ENCODE data around the gene PYGB.

The PYGB gene

DNA sequence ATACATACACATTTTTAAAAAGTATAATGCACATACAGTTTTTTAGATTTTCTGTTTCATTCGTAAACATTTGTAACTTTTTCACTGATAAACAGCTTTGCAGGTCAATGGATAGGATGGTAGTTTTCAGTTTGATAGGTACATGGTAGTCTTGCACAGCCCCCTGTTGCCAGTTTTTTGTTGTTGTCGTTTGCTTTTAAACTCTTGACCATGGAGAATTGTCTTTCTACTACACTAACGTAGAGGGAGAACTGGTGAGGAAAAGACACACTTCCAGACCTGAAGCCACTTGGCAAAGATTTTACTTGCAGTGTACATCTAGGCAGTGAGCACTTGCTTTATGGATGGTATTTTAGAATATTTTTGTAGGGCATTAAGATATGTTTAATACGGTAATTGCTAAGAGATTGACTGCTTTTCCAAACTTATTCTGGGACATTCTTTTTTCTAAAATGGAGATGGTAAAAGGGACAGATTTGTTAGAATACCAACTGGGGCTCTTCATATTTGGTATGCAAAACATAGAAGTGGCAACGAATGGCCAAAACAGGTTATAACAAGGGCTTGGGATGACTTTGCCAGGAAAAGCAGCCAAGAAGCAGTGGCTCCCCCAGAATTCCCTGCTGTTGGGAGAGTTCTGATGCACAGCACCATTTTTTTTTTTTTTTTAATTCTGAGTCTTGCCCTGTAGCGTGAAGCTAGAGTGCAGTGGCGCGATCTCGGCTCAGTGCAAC, 1.5 kb downstream of the PYGB start:
- no peak for DNase-seq (ENCODE audit: low spot score)
- TF ChIP-seq, protein P1, sequence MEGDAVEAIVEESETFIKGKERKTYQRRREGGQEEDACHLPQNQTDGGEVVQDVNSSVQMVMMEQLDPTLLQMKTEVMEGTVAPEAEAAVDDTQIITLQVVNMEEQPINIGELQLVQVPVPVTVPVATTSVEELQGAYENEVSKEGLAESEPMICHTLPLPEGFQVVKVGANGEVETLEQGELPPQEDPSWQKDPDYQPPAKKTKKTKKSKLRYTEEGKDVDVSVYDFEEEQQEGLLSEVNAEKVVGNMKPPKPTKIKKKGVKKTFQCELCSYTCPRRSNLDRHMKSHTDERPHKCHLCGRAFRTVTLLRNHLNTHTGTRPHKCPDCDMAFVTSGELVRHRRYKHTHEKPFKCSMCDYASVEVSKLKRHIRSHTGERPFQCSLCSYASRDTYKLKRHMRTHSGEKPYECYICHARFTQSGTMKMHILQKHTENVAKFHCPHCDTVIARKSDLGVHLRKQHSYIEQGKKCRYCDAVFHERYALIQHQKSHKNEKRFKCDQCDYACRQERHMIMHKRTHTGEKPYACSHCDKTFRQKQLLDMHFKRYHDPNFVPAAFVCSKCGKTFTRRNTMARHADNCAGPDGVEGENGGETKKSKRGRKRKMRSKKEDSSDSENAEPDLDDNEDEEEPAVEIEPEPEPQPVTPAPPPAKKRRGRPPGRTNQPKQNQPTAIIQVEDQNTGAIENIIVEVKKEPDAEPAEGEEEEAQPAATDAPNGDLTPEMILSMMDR (IDR thresholded peaks at IDR 0.05; ENCODE audit: extremely low read depth, missing control alignments) = no peak

DNA sequence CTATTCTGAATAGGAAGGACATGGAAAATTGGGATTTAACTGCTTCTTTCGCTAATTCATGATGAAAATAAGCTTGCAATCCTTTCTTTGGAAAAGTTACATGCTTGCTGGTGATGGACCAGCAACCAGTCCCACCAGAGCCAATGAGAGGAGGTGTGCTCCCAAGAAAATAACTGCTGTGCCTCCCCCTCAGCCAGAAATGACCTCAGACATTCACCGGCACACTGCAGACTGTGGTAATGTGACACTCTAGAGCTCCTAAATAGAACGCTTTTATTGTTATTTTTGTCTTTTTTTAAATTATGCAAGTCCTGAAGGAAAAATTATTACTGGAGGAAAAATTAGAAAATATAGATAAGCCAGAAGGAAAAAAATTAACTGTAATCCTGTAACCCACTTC, 2.6 kb downstream of the PYGB start:
- DNase-seq (ENCODE audit: low spot score) = no peak
- TF ChIP-seq, protein P1 (IDR thresholded peaks at IDR 0.05; ENCODE audit: extremely low read depth, missing control alignments) = no peak

DNA sequence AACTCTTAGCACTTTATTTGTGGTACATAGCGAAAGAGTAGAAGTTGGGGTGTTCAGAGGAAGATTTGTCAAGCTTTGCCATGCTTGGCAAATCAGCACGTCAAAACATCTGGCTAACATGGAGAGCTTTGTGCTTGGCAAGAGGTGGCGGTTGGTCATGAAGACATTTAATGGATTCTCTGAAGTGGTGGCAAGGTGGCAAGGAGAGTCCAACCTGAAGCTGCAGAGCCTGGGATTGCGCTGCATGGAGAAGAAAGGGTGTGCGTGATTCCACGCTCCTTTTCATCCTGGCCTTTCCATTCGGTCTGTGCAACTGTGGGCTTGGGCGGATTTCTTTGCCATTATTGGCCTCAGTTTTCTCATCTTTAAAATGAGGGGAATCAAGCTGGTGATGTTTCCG, 3.1 kb downstream of the PYGB start:
- DNase-seq (ENCODE audit: low spot score) = no peak
- TF ChIP-seq, protein P1 (IDR thresholded peaks at IDR 0.05; ENCODE audit: extremely low read depth, missing control alignments) = no peak

DNA sequence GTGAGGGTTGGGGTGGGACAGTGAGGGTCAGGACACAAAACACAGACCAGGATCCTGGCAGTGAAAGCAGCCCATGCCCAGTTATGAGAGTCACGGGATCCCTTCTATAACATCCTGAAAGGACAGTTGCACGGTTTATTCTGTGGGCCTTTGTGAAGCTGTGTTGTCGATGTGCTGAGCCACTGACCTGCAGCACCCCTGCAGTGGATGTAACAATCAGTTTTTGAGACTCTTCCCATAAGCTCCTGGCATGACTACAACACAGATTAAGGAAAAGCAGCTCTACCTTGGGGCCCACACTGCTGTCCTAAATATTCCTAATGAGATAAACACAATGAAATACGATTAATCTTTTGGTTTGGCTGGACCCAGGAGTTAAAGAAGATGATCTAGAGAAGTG, 3.7 kb downstream of the PYGB start:
- TF ChIP-seq, protein P1 (IDR thresholded peaks at IDR 0.05; ENCODE audit: extremely low read depth, missing control alignments) = no peak
- DNase-seq (ENCODE audit: low spot score) = no peak

DNA sequence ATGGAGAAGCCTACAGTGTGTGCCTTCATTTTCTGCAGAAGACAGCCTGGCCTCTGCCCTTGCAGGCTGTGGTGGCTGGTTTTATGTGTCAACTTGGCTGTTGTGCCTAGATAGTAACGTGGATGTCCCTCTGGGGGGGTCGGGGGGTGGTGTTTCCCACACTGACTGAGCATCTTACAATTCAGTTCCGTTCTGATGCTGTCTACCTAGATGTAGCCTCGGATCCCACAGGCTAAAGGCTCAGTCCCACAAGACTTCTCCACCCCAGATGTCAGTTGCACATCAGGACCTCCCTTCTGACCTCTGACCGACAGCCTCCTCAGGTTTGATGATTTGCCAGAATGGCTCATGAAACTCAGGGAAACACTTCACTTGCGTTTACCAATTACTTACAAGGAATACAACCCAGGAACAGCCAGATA, 4.4 kb downstream of the PYGB start:
- DNase-seq (ENCODE audit: low spot score) = no peak
- TF ChIP-seq, protein P1 (IDR thresholded peaks at IDR 0.05; ENCODE audit: extremely low read depth, missing control alignments) = no peak

GRCh38 chr20:25252686-25253421, 5.0 kb downstream of the PYGB start:
- TF ChIP-seq, protein P1 (IDR thresholded peaks at IDR 0.05; ENCODE audit: extremely low read depth, missing control alignments) = no peak
- no peak for DNase-seq (ENCODE audit: low spot score)

GRCh38 chr20:25253606-25254275, 5.9 kb downstream of the PYGB start:
- TF ChIP-seq, protein P1 (IDR thresholded peaks at IDR 0.05; ENCODE audit: extremely low read depth, missing control alignments) = no peak
- no peak for DNase-seq (ENCODE audit: low spot score)
